ENCODE measurements around the gene ZNF831. TPM values are rescaled to one million over a fixed set of nuclear protein-coding genes. Genes with fewer than 3 reads are reported as not detected.

Gene ZNF831
- total RNA-seq, 1 experiment from 2014 or later, result 0.15 TPM

DNA sequence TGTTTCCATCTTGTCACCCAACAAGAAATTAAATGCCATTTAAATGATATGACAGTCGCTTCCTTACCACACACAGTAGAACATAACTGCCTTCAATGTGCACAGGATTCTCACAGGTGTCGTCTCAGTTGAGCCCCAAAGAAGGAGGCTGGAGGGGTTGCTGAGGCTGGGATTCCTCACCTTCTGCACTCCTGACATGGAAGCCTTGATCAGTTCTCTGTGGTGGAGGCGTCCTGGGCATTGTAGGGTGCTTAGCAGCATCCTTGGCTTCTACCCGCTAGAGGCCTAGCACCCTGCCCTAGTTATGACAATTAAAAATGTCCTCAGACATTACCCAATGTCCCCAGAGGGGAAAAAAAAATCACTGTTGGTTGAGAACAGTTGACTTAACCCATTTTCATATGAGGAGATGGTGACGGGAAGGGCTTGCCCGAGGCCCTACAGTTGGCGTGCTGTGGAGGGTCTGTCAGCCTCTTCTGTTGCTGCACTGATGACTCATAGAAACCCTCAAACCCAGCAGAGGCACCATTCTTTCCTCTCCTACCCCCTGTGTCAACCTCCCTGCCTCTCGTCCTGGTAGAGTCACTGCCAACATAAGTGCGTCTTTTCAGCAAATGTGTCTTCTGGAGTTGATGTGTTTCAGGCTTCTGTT, 19.3 kb upstream of the ZNF831 start:
- Histone ChIP-seq H3K4me3 (replicated peaks in 1 of 2; ENCODE audit: low read depth in 1 of 2, low read length in 2 of 2) (no peak overlapping the region), H3K79me2 (ENCODE audit: insufficient read depth, low read length) (no peaks in the 10 kb centered on the region), H3K4me1 (ENCODE audit: control insufficient read depth in 1 of 2, insufficient read depth in 2 of 2, low read length in 2 of 2) (no peaks in the 10 kb centered on the region), H3K27ac (ENCODE audit: low read depth, low read length) (no peak overlapping the region), H3K9ac (ENCODE audit: low read length) (no peak overlapping the region), H3K27me3 (ENCODE audit: insufficient read depth, low read length) (peaks cover 14% of the 10 kb centered on the region; the same call in 1 of the 2 replicates), H3K9me2 (ENCODE audit: insufficient read depth) (no peaks in the 10 kb centered on the region), H3K4me2 (ENCODE audit: low read length) (no peak overlapping the region), H3K9me3 (ENCODE audit: control insufficient read depth in 1 of 2, insufficient read depth in 1 of 2, low read depth in 1 of 2, low read length in 2 of 2) (no peaks in the 10 kb centered on the region), H3K36me3 (ENCODE audit: control insufficient read depth in 1 of 2, insufficient read depth in 2 of 2, low read length in 2 of 2) (no peaks in the 10 kb centered on the region), H4K20me1 (ENCODE audit: insufficient read depth) (no peaks in the 10 kb centered on the region), H2AFZ (ENCODE audit: low read depth, low read length, poor library complexity, severe bottlenecking) (no peak overlapping the region)
- ChIA-PET RAD21 (ENCODE audit: low non-redundant PET in 1 of 2, low total read pairs in 2 of 2, uncharacterized antibody in 2 of 2, unreplicated experiment in 2 of 2) (no interaction called here), CTCF (no interaction called here), POLR2A (no interaction called here)
- intact Hi-C loops (cut with micrococcal nuclease), result no loop called here
- DNase-seq (ENCODE audit: low read depth, low spot score), result no peak
- ATAC-seq, result no peak
- no TSS peak for BruUV-seq (replicated peaks)
- TF ChIP-seq REST (IDR thresholded peaks at IDR 0.05; ENCODE audit: low read depth) (no peak), RAD21 (IDR thresholded peaks at IDR 0.05; ENCODE audit: low read depth) (no peak), YY1 (IDR thresholded peaks at IDR 0.05; ENCODE audit: extremely low read depth, insufficient replicate concordance, low read depth, low read length) (no peak), POLR2AphosphoS5 (IDR thresholded peaks at IDR 0.05; ENCODE audit: low read depth, low read length) (no peak), FOSL1 (IDR thresholded peaks at IDR 0.05; ENCODE audit: low read depth) (no peak), TCF7L2 (IDR thresholded peaks at IDR 0.05; ENCODE audit: borderline replicate concordance, extremely low read depth, insufficient read depth, insufficient read length) (no peak)
